ENCODE results near the gene TUSC2.

DNA sequence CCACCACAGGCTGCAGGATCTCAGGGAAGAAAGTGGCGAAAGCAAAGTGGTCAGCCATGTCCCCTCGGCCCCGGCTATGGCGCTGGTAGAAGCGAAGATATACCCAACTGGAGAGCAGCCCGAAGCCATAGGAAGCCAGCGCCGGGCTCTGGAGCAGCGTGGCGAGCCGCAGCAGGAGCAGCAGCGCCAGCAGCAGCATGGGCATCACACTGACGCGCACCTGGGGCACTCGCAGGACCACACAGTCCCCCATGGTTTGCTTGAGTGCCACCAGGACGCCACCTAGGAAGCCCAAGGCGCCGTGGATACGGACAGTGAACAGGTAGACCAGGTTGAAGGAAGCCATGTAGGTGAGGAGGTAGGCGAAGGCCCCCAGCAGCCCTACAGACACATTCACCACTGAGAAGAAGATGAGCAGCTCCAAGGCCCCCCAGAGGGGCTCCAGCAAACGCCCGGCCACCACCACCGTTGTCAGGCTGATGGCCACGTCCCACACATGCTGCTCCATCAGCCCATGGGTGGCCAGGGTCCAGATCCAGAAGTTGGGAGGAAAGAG, 30.4 kb upstream of the TUSC2 start:
- TF ChIP-seq ELK4 (IDR thresholded peaks at IDR 0.05; ENCODE audit: borderline replicate concordance, low read depth, low read length) (no peak), CTCF (tag by site-specific recombination; IDR thresholded peaks at IDR 0.05) (no peak), ZNF335 (tag by site-specific recombination; conservative IDR thresholded peaks at IDR 0.05) (no peak), ATF2 (tag by site-specific recombination; IDR thresholded peaks at IDR 0.05; ENCODE audit: low read depth) (no peak), ZNF292 (tag by site-specific recombination; IDR thresholded peaks at IDR 0.05; ENCODE audit: borderline replicate concordance, low read depth) (no peak), ZNF121 (tag by site-specific recombination; IDR thresholded peaks at IDR 0.05) (no peak), ZNF280C (tag by site-specific recombination; IDR thresholded peaks at IDR 0.05) (no peak), ZNF155 (tag by site-specific recombination; IDR thresholded peaks at IDR 0.05) (no peak)
- TF ChIP-seq, protein P1, sequence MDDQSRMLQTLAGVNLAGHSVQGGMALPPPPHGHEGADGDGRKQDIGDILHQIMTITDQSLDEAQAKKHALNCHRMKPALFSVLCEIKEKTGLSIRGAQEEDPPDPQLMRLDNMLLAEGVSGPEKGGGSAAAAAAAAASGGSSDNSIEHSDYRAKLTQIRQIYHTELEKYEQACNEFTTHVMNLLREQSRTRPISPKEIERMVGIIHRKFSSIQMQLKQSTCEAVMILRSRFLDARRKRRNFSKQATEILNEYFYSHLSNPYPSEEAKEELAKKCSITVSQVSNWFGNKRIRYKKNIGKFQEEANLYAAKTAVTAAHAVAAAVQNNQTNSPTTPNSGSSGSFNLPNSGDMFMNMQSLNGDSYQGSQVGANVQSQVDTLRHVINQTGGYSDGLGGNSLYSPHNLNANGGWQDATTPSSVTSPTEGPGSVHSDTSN (CRISPR knock-in tag; IDR thresholded peaks at IDR 0.05): no peak
